NCI-H2029 (cell line): Measurements from ENCODE around the gene ABL2.

Experiments
- DNase-seq: peaks from one replicate; lab custom pipeline; 2025; lab: John Stamatoyannopoulos, UW

ABL2 gene

GRCh38 chr1:179092896-179093461 is 136.5 kb downstream of the ABL2 start:
- DNase-seq = no peak

- DNase-seq = no peak
Observed at GRCh38 chr1:179091691-179092165, 137.7 kb downstream of the ABL2 start.

- no peak for DNase-seq
Observed at GRCh38 chr1:179090923-179091322, 138.6 kb downstream of the ABL2 start.

- DNase-seq = no peak
Observed at GRCh38 chr1:179090522-179090921, 139.0 kb downstream of the ABL2 start.

GRCh38 chr1:179089827-179090482 is 139.5 kb downstream of the ABL2 start:
- DNase-seq = no peak

- no peak for DNase-seq
Observed at GRCh38 chr1:179087665-179088064, 141.8 kb downstream of the ABL2 start.

- DNase-seq = no peak
Observed at GRCh38 chr1:179083533-179083932, 145.9 kb downstream of the ABL2 start.

GRCh38 chr1:179082999-179083335 is 146.5 kb downstream of the ABL2 start:
- no peak for DNase-seq

- DNase-seq = no peak
Observed at GRCh38 chr1:179082333-179082998, 147.0 kb downstream of the ABL2 start.

- DNase-seq = peak; percentile 49
Observed at GRCh38 chr1:179081687-179082332, 147.7 kb downstream of the ABL2 start, which contains the start of gene TOR3A. TSS of gene TOR3A (plus strand) at chr1:179082070. CDS start at chr1:179082129, 59 bp downstream.

GRCh38 chr1:179080866-179081686 is 148.4 kb downstream of the ABL2 start:
- no peak for DNase-seq

- peak; percentile 12 for DNase-seq
Observed at GRCh38 chr1:179079113-179079761, 150.2 kb downstream of the ABL2 start.

GRCh38 chr1:179077396-179077795 is 152.1 kb downstream of the ABL2 start:
- no peak for DNase-seq

- DNase-seq = no peak
Observed at GRCh38 chr1:179066471-179066870, 163.0 kb downstream of the ABL2 start.

GRCh38 chr1:179061360-179062282 is 167.9 kb downstream of the ABL2 start:
- DNase-seq = no peak

- DNase-seq = no peak
Observed at GRCh38 chr1:179058487-179059483, 170.7 kb downstream of the ABL2 start.

- DNase-seq = no peak
Observed at GRCh38 chr1:179055937-179056336, 173.5 kb downstream of the ABL2 start.

- no peak for DNase-seq
Observed at GRCh38 chr1:179053486-179053885, 176.0 kb downstream of the ABL2 start.

- DNase-seq = no peak
Observed at GRCh38 chr1:179052776-179053175, 176.7 kb downstream of the ABL2 start.
